HepG2 (cell line): Measurements from ENCODE around the gene SRD5A3. TPM values are rescaled to one million over a fixed set of nuclear protein-coding genes. Genes with fewer than 3 reads are reported as not detected.

ENCODE experiments used
- AKAP8 ChIP-seq: sonication (generic); formaldehyde crosslinking; IDR thresholded peaks from 2 replicates; pipeline ENCODE4 v1.5.1; 2020; ENCODE audit warnings: mild to moderate bottlenecking, missing genetic modification reagents
- NFE2 ChIP-seq: sonication (generic); formaldehyde crosslinking; IDR thresholded peaks from 2 replicates; pipeline ENCODE4 v1.4.0; 2020; ENCODE audit warnings: missing genetic modification reagents
- PHF20 ChIP-seq: sonication (generic); formaldehyde crosslinking; IDR thresholded peaks from 2 replicates; pipeline ENCODE4 v1.5.0; 2020; ENCODE audit warnings: mild to moderate bottlenecking, missing genetic modification reagents
- PRDM15 ChIP-seq: sonication (generic); formaldehyde crosslinking; IDR thresholded peaks from 2 replicates; pipeline ENCODE4 v1.4.0; 2020; ENCODE audit warnings: missing genetic modification reagents
- RAD51 ChIP-seq: fragments of 450-650 bp; IDR thresholded peaks from 2 replicates; pipeline ENCODE4 v1.6.1; 2016; ENCODE audit warnings: borderline replicate concordance
- SOX13 ChIP-seq, 3 experiments: fragments of 450-650 bp in 1 of 3; sonication (generic) in 1 of 3; formaldehyde crosslinking in 1 of 3; IDR thresholded peaks in 2 of 3; conservative IDR thresholded peaks in 1 of 3; 2 replicates each; pipeline versions ENCODE4 v1.5.0 to v1.6.1; 2016 to 2020; ENCODE audit warnings: antibody characterized with exemption in 1 of 3, mild to moderate bottlenecking in 1 of 3, missing compliant biosample characterization in 1 of 3, missing genetic modification reagents in 1 of 3, moderate library complexity in 1 of 3
- SPEN ChIP-seq: sonication (generic); formaldehyde crosslinking; IDR thresholded peaks from 2 replicates; pipeline ENCODE4 v1.5.1; 2020; ENCODE audit warnings: low read depth, mild to moderate bottlenecking, missing genetic modification reagents
- USF2 ChIP-seq, 2 experiments: sonication (generic) in 1 of 2; formaldehyde crosslinking in 1 of 2; IDR thresholded peaks; 2 replicates each; pipeline versions ENCODE4 v1.5.1 to v1.6.1; 2011 to 2020; ENCODE audit warnings: borderline replicate concordance in 1 of 2, low read depth in 1 of 2, low read length in 1 of 2, mild to moderate bottlenecking in 1 of 2, missing genetic modification reagents in 1 of 2, moderate library complexity in 1 of 2
- ZNF260 ChIP-seq: sonication (generic); formaldehyde crosslinking; IDR thresholded peaks from 2 replicates; pipeline ENCODE4 v1.4.0; 2020; ENCODE audit warnings: missing genetic modification reagents, low read depth, mild to moderate bottlenecking, borderline replicate concordance
- ZNF652 ChIP-seq: IDR thresholded peaks from 2 replicates; pipeline ENCODE4 v1.6.1; 2016; ENCODE audit warnings: low read depth, borderline replicate concordance
- polyA plus RNA-seq, 8 experiments: library from polyadenylated mRNA; depleted of rRNA in 3 of 8; stranded (reverse) in 7 of 8; unstranded in 1 of 8; fragments of >200 nt; fragmentation: Illumina TruSeq in 4 of 8; extraction: Trizol in 4 of 8; gene quantifications; 2 replicates each; pipeline versions ENCODE4 v1.2.1 to v1.2.3, GENCODE V29; 2011 to 2016; ENCODE audit warnings: low read depth in 4 of 8, missing spikeins in 1 of 8, mixed read lengths in 1 of 8; ENCODE audit not compliant: insufficient read depth in 1 of 8
- total RNA-seq, 5 experiments: library from RNA; depleted of rRNA; stranded (reverse); fragments of >200 nt; fragmentation: Illumina TruSeq; extraction: Trizol; gene quantifications; 2 replicates each; pipeline ENCODE4 v1.2.3, GENCODE V29; 2016; ENCODE audit warnings: low read depth in 1 of 5
- TF ChIP-seq, protein P1 (sequence below): sonication (generic); formaldehyde crosslinking; conservative IDR thresholded peaks from 2 replicates; pipeline ENCODE4 v1.8.0; 2022; ENCODE audit warnings: missing genetic modification reagents
- TF ChIP-seq, protein P2 (sequence below): IDR thresholded peaks from 2 replicates; pipeline ENCODE4 v1.6.1; 2016; ENCODE audit warnings: low read depth

Gene SRD5A3
- total and polyA plus RNA-seq, 2 of the 13 experiments (the other 11 are each of a cell fraction or from before 2014, with no cell fraction given): 12.4 to 18.4 TPM

DNA sequence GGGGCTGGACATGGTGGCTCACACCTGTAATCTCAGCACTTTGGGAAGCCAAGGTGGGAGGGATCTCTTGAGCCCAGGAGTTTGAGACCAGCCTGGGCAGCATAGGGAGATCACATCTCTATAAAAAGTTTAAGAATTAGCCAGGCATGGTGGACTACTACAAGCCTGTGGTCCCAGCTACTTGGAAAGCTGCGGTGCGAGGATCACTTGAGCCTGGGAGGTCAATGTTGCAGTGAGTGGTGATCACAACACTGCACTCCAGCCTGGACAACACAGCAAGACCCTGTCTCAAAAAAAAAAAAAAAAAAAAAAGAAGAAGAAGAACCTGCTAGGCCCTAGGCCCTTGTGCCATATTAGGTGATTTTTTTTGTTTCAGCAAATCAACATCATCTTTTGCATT, 12.2 kb downstream of the SRD5A3 start (continued):
- TF ChIP-seq USF2 (IDR thresholded peaks at IDR 0.05; ENCODE audit: low read depth, low read length): no peak
- TF ChIP-seq USF2 (CRISPR knock-in tag; IDR thresholded peaks at IDR 0.05; ENCODE audit: borderline replicate concordance): no peak
- TF ChIP-seq, protein P1, sequence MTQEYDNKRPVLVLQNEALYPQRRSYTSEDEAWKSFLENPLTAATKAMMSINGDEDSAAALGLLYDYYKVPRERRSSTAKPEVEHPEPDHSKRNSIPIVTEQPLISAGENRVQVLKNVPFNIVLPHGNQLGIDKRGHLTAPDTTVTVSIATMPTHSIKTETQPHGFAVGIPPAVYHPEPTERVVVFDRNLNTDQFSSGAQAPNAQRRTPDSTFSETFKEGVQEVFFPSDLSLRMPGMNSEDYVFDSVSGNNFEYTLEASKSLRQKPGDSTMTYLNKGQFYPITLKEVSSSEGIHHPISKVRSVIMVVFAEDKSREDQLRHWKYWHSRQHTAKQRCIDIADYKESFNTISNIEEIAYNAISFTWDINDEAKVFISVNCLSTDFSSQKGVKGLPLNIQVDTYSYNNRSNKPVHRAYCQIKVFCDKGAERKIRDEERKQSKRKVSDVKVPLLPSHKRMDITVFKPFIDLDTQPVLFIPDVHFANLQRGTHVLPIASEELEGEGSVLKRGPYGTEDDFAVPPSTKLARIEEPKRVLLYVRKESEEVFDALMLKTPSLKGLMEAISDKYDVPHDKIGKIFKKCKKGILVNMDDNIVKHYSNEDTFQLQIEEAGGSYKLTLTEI (CRISPR knock-in tag): no peak
- TF ChIP-seq PHF20 (CRISPR knock-in tag): no peak
- no peak for TF ChIP-seq SPEN
- TF ChIP-seq, protein P2, sequence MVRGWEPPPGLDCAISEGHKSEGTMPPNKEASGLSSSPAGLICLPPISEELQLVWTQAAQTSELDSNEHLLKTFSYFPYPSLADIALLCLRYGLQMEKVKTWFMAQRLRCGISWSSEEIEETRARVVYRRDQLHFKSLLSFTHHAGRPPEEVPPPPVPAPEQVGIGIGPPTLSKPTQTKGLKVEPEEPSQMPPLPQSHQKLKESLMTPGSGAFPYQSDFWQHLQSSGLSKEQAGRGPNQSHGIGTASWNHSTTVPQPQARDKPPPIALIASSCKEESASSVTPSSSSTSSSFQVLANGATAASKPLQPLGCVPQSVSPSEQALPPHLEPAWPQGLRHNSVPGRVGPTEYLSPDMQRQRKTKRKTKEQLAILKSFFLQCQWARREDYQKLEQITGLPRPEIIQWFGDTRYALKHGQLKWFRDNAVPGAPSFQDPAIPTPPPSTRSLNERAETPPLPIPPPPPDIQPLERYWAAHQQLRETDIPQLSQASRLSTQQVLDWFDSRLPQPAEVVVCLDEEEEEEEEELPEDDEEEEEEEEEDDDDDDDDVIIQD (CRISPR knock-in tag): no peak
- no peak for TF ChIP-seq ZNF260
- TF ChIP-seq RAD51: no peak
- TF ChIP-seq ZNF652 (CRISPR knock-in tag): no peak
- no peak for TF ChIP-seq AKAP8 (CRISPR knock-in tag)
- TF ChIP-seq PRDM15: no peak
- TF ChIP-seq NFE2 (CRISPR knock-in tag): no peak
- TF ChIP-seq SOX13 (IDR thresholded peaks at IDR 0.05): no peak
- no peak for TF ChIP-seq SOX13 (CRISPR knock-in tag; conservative IDR thresholded peaks at IDR 0.05 in 1 of 2, IDR thresholded peaks at IDR 0.05 in 1 of 2)
- TF ChIP-seq, all 625 proteins: peak for 0
